ENCODE data around the gene TRIM26. TPM values are rescaled to one million over a fixed set of nuclear protein-coding genes. Genes with fewer than 3 reads are reported as not detected.

The TRIM26 gene
- total RNA-seq, 2 donors from 2014 or later: 31.9 to 66.6 TPM

DNA sequence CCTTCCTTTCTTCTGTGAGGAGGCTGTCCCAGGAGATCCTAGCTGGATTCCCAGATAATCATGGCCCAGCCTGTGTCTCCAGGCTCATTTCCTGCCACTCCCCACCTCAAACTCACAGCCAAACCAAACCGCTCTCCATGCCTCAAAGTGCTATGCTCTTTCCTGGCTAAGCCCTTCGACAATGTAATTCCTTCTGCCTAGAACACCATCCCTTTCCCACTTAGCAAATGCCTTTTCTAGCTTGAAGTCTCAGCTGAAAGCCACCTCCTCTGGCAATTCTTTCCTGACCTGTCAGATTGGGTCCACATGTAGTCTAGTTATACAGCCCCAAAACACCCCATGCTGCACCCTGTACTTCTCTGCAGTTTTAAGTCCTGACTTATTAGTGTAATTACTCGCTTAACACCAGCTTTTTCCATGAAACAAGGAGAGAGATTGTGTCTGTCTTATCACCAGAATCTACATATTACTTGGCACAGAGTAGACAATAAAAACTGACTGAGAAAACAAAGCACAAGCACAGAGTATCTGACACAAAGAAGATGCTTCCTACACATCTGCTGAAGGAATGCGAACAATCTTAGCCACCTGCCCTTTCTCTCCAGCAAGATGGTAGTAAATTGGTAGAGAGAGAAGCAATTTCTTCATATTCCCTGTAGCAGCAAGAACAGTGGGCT is 5.4 kb downstream of the TRIM26 start:
- Histone ChIP-seq H3K4me3 (no peak overlapping the region), H3K9me3 (no peaks in the 10 kb centered on the region), H3K27me3 (no peaks in the 10 kb centered on the region), H3K36me3 (replicated peaks in 1 of 2; ENCODE audit: insufficient read depth in 1 of 2, low read depth in 2 of 2) (no peaks in the 10 kb centered on the region), H3K4me1 (peaks cover 69% of the 10 kb centered on the region), H3K27ac (peak overlapping the region in 3 of 4 donors; percentile 42 to 72 (median 69))
- peak; percentile 22 for ATAC-seq
- TF ChIP-seq POLR2A (IDR thresholded peaks at IDR 0.05): no peak
- no peak for TF ChIP-seq CTCF (IDR thresholded peaks at IDR 0.05)
- no peak for DNase-seq
- WGBS, 2 donors: 57 to 67% methylated on average over 4 of the region's 4 CpGs
- intact Hi-C loops (cut with DNase I): no loop called here

DNA sequence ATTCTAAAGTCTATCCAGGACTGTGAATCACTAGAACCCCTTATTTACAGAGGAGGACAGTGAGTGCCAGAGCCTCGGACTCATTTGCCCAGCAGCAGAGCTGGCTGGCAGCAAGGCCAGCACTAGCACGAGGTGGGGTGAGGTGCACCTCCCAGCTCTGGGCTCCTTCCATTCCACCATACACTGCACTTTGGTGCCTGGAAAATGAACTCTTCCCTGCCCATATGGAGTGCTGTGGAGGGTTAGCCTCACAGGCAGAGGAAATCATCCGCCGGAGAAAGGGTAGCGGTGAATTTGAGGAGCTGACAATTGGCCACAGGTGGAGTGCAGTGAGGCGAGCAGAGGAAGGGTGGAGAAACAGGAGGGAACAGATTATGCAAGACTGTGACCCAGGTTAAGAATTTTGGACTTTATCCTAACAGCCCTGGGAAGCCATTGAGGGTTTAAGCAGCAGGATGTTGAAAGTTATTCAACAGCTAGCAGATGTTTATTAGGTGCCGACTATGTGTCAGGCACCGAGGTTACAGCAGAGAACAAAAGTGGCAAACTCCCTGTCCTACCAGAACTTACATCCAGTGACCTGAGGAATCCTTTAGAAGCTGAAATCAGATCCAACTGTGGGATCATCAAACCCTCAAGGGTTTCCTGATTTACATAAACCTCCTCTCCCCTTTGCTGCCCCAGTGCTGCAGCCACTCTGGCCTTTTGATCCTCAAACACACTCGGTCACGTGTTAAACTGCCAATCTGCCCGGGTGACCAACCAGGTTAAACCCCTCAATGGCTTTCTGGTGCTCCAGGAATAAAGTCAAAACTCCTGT is 6.2 kb downstream of the TRIM26 start:
- H3K4me1 ChIP-seq: peaks cover 66% of the 10 kb centered on the region
- H3K36me3 ChIP-seq (replicated peaks in 1 of 2; ENCODE audit: insufficient read depth in 1 of 2, low read depth in 2 of 2): no peaks in the 10 kb centered on the region
- WGBS, 2 donors: 25 to 32% methylated on average over 11 of the region's 11 CpGs
- peak; percentile 74 for ATAC-seq
- no peak overlapping the region for H3K4me3 ChIP-seq
- TF ChIP-seq CTCF (IDR thresholded peaks at IDR 0.05) (no peak), POLR2A (IDR thresholded peaks at IDR 0.05) (no peak)
- intact Hi-C loops (cut with DNase I): no loop called here
- peak overlapping the region; percentile 2 to 72 (median 56) for H3K27ac ChIP-seq
- DNase-seq: peak in 3 of 4 donors; percentile 23 to 30 (median 25)
- no peaks in the 10 kb centered on the region for H3K9me3 ChIP-seq
- H3K27me3 ChIP-seq: no peaks in the 10 kb centered on the region

GRCh38 chr6:30206152-30206551 is 7.1 kb downstream of the TRIM26 start:
- intact Hi-C loops (cut with DNase I): no loop called here
- H3K27me3 ChIP-seq: no peaks in the 10 kb centered on the region
- peaks cover 58% of the 10 kb centered on the region for H3K4me1 ChIP-seq
- DNase-seq: no peak
- H3K27ac ChIP-seq: peak overlapping the region in 3 of 4 donors; percentile 42 to 72 (median 69)
- no peak for ATAC-seq
- H3K36me3 ChIP-seq (replicated peaks in 1 of 2; ENCODE audit: insufficient read depth in 1 of 2, low read depth in 2 of 2): no peaks in the 10 kb centered on the region
- no peaks in the 10 kb centered on the region for H3K9me3 ChIP-seq
- WGBS, 2 donors: 73 to 81% methylated on average over 5 to 7 of the region's 7 CpGs
- no peak for TF ChIP-seq POLR2A (IDR thresholded peaks at IDR 0.05)
- TF ChIP-seq CTCF (IDR thresholded peaks at IDR 0.05): no peak
- H3K4me3 ChIP-seq: no peak overlapping the region

GRCh38 chr6:30204116-30204515 is 9.1 kb downstream of the TRIM26 start:
- Histone ChIP-seq H3K27me3 (no peaks in the 10 kb centered on the region), H3K36me3 (replicated peaks in 1 of 2; ENCODE audit: insufficient read depth in 1 of 2, low read depth in 2 of 2) (peaks cover 0 to 4% of the 10 kb centered on the region in 2 donors), H3K27ac (no peak overlapping the region), H3K4me1 (peaks cover 39% of the 10 kb centered on the region), H3K4me3 (no peak overlapping the region), H3K9me3 (no peaks in the 10 kb centered on the region)
- no peak for TF ChIP-seq POLR2A (IDR thresholded peaks at IDR 0.05)
- TF ChIP-seq CTCF (IDR thresholded peaks at IDR 0.05): no peak
- WGBS, 2 donors: 100% methylated on average over 1 of the region's 1 CpG
- no peak for DNase-seq
- intact Hi-C loops (cut with DNase I): no loop called here
- ATAC-seq: no peak
